Omental fat pad (tissue), 4 donors: ENCODE results near the gene IFT80. TPM values are rescaled to one million over a fixed set of nuclear protein-coding genes. Genes with fewer than 3 reads are reported as not detected.

Experiments
- ATAC-seq: fragments of 150-250 bp; one replicate; pipeline ENCODE4 v1.9.1; 2016; ENCODE audit warnings: mild to moderate bottlenecking, moderate library complexity; ENCODE audit not compliant: low FRiP score
- DNase-seq: peaks from one replicate; pipeline ENCODE4 v3.0.0-alpha.2; 2019; ENCODE audit warnings: low spot score
- CTCF ChIP-seq, 3 donors: fragments of 450-650 bp; IDR thresholded peaks; one replicate each; pipeline ENCODE4 v1.5.1; 2016 to 2017; ENCODE audit warnings: antibody characterized with exemption in 3 of 3, mild to moderate bottlenecking in 3 of 3, moderate library complexity in 2 of 3
- total RNA-seq, 4 donors: library from RNA; depleted of rRNA; stranded (reverse); fragments of >200 nt; gene quantifications; one replicate each; pipeline ENCODE4 v1.1.0, GENCODE V29; 2016

The IFT80 gene
- total RNA-seq, 4 donors from 2014 or later = 13.9 to 34.5 (median 19.9) TPM

GRCh38 chr3:160390565-160391138 lies 8.4 kb downstream of the IFT80 start:
- DNase-seq = no peak
- no peak for TF ChIP-seq CTCF (IDR thresholded peaks at IDR 0.05)
- ATAC-seq = no peak

- ATAC-seq = no peak
- DNase-seq = no peak
- TF ChIP-seq CTCF (IDR thresholded peaks at IDR 0.05) = no peak
These were observed 14.2 kb downstream of the IFT80 start for GRCh38 chr3:160384639-160385318.

GRCh38 chr3:160381470-160381869 lies 17.6 kb downstream of the IFT80 start:
- no peak for TF ChIP-seq CTCF (IDR thresholded peaks at IDR 0.05)
- no peak for ATAC-seq
- DNase-seq = no peak

DNA sequence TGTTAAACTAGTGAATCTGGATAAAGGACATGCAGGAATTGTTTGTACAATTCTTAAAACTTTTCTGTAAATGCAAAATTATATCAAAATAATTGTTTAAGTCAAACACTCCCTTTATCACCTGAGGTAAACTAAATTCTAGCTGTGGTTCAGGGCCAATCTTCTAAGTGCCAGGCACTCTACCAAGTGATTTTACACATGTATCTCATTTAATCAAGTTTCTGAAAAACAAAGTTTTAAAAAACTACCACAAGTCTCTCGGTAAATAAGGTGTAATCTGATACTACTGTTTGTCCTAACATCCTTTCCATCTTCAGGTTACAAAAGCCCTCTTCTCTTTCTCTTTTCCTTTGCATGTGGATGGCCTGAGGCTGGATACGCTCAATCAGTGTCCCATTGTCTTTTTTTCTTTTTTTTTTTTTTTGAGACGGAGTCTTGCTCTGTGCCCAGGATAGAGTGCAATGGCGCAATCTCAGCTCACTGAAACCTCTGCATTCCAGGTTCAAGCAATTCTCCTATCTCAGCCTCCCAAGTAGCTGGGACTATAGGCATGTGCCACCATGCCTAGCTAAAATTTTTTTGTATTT lies 19.3 kb downstream of the IFT80 start:
- ATAC-seq (no peak), DNase-seq (no peak)
- TF ChIP-seq CTCF (IDR thresholded peaks at IDR 0.05) = no peak

DNA sequence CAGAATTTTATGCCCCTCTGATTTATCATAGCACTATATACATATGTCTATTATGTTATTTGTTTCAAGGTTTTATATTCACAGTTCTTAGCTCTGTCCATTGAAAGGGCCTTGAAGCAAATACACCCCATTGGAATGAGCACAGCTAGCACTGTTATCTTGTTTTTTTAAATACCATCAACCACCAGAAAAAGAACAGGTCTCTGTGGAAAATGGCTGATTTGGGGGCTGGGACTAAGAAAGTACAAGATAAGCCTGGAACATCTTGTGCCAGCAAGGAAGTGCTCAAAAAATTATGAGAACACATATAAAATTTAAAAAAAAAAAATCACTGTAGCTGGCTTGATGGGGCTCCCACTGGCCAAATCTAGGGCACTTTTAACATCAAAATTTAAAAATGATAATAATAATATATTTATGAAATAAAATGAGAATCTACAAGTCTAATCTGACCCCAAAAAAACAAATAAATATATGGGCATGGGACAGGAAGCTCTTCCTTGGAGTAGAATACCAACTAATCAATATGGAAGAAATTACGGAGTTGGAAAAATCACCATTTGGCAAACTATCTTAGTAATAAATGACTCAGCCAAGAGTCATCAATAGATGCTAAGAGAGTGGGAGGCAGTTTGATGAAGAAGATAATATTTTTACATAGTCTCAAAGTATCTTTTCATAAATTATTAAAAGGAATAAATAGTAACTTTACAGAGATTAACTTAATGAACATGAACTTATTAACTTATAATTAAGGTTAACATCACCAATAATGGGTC lies 20.5 kb downstream of the IFT80 start:
- DNase-seq = no peak
- TF ChIP-seq CTCF (IDR thresholded peaks at IDR 0.05) = no peak
- ATAC-seq = no peak

DNA sequence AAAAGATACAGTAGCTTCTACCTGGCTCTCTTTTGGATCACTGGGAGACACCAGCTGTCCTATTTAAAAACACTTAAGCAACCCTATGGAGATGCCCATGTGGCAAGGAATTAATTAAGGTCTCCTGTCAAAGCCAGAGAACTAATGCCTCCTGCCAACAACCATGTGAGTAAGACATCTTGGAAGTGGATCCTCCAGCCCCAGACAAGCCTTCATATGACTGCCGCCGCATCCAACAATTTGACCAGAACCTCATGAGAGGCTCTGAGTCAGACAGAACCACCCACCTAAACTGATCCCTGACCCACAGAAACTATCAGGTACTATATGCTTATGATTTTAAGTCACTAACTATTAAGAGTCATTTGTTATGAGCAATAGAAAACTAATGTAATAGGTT lies 22.3 kb downstream of the IFT80 start:
- DNase-seq (no peak), ATAC-seq (peak; percentile 64)
- TF ChIP-seq CTCF (IDR thresholded peaks at IDR 0.05) = no peak
